ENCODE results near the gene ITGA6.
A peak's percentile ranks its signal among the peaks of the same experiment; 100 is the strongest.

Gene ITGA6

DNA sequence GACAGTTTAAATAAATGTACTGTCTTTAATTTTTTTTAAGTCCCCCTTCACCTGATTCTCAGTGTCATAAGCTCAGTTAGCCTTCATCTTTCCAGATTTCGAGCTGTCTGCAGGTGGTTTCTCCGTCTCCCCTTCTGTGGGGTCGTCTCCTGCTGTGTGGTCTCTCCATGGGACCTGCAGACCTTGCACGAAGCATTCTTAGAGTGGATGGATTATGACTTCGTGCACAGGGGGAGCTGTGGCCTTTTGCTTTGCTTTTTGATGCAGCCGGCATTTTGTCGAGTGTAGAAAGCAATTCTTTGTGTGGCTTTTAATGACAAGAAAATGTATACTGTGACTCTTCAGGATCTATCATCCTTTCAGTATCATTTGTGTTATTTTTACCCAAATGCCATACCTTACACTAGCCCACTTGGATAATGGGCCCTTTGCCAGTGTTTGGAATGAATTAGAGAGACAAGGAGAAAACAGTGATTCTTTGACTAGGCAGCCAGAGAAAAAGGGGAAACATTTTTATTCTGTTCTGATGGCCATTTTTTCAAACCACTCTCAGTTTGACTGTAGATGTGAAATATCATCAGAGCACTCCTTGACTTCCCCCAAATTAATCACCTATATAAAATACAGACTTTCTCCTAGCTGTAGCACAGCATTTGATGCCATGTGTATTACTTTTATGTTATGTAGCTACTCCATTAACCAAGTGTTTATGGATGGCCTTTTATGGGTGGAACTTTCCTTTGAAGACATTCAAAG lies 54.3 kb downstream of the ITGA6 start:
- H2BK15ac ChIP-seq (ENCODE audit: low read length): no peak overlapping the region
- H3K18ac ChIP-seq (ENCODE audit: low read length): no peak overlapping the region
- no peaks in the 10 kb centered on the region for H3K9me3 ChIP-seq (replicated peaks in 1 of 2; ENCODE audit: control insufficient read depth in 2 of 2, insufficient read depth in 1 of 2, low read depth in 1 of 2, low read length in 2 of 2)
- no peak overlapping the region for H2AK5ac ChIP-seq (ENCODE audit: low read depth, low read length)
- no peak overlapping the region for H3K4me3 ChIP-seq (ENCODE audit: low read length in 2 of 2)
- no peak overlapping the region for H2BK120ac ChIP-seq (ENCODE audit: low read depth, low read length)
- no peak overlapping the region for H2BK5ac ChIP-seq (ENCODE audit: low read length)
- H3K4me1 ChIP-seq (ENCODE audit: control insufficient read depth in 2 of 2, insufficient read depth in 1 of 2, low read depth in 1 of 2, low read length in 2 of 2): peaks cover 2 to 30% of the 10 kb centered on the region in 2 donors
- H3K79me1 ChIP-seq (ENCODE audit: low read depth, low read length): no peaks in the 10 kb centered on the region
- no peaks in the 10 kb centered on the region for H3K27me3 ChIP-seq (ENCODE audit: control insufficient read depth in 3 of 3, insufficient read depth in 3 of 3, low read depth in 1 of 3, low read length in 3 of 3)
- WGBS, 2 donors (ENCODE audit: extremely low coverage in 2 of 2, insufficient read length in 2 of 2, insufficient replicate concordance in 1 of 2): no CpG with 5 or more reads among the region's 7 CpGs
- H3K9ac ChIP-seq (ENCODE audit: low read depth, low read length, poor library complexity): no peak overlapping the region
- H3K27ac ChIP-seq (replicated peaks; ENCODE audit: low read length): no peak overlapping the region
- DNase-seq (ENCODE audit: low spot score): no peak
- no peak overlapping the region for H3K23ac ChIP-seq (ENCODE audit: low read depth, low read length, poor library complexity)
- H3K14ac ChIP-seq (ENCODE audit: low read length): no peak overlapping the region
- H2AFZ ChIP-seq (ENCODE audit: low read length): peak overlapping the region; percentile 33
- H3K36me3 ChIP-seq (replicated peaks in 1 of 2; ENCODE audit: control insufficient read depth in 2 of 2, insufficient read depth in 2 of 2, low read length in 2 of 2): peaks cover 0 to 9% of the 10 kb centered on the region in 2 donors
- no peak overlapping the region for H4K8ac ChIP-seq (ENCODE audit: low read depth, low read length)
- no peak overlapping the region for H4K91ac ChIP-seq (ENCODE audit: low read depth, low read length, poor library complexity)
- no peak overlapping the region for H2BK12ac ChIP-seq (ENCODE audit: low read length)
- H3K4ac ChIP-seq (ENCODE audit: low read length): no peak overlapping the region
- no peak overlapping the region for H3K4me2 ChIP-seq (ENCODE audit: insufficient read depth, low read length, poor library complexity, severe bottlenecking)

DNA sequence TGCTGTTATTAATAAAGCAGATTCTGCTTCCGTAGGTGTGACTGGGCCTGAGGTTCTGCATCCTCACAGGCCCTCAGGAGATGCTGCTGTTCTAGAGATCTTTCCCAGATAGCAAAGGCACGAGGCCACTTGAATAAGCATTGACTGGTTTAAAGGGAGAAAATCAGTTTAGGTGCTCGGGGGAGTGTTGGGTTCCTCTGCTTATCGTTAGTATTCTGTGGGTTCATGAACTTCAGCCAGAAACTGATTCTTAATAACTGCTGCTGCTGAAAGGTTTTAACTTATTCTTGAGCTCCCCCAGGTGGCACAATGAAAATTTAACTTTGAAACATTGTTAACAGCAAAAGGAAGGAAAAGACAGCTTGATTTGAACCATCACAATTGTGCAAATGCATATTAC lies 56.9 kb downstream of the ITGA6 start:
- Histone ChIP-seq H3K23ac (ENCODE audit: low read depth, low read length, poor library complexity) (no peak overlapping the region), H3K9ac (ENCODE audit: low read depth, low read length, poor library complexity) (no peak overlapping the region), H3K79me1 (ENCODE audit: low read depth, low read length) (no peaks in the 10 kb centered on the region), H2BK120ac (ENCODE audit: low read depth, low read length) (no peak overlapping the region), H2BK12ac (ENCODE audit: low read length) (no peak overlapping the region), H4K8ac (ENCODE audit: low read depth, low read length) (no peak overlapping the region), H3K9me3 (replicated peaks in 1 of 2; ENCODE audit: control insufficient read depth in 2 of 2, insufficient read depth in 1 of 2, low read depth in 1 of 2, low read length in 2 of 2) (no peaks in the 10 kb centered on the region), H3K18ac (ENCODE audit: low read length) (no peak overlapping the region), H2AFZ (ENCODE audit: low read length) (no peak overlapping the region), H3K4me3 (ENCODE audit: low read length in 2 of 2) (no peak overlapping the region), H3K14ac (ENCODE audit: low read length) (no peak overlapping the region), H2AK5ac (ENCODE audit: low read depth, low read length) (no peak overlapping the region), H2BK5ac (ENCODE audit: low read length) (no peak overlapping the region), H4K91ac (ENCODE audit: low read depth, low read length, poor library complexity) (no peak overlapping the region), H3K4ac (ENCODE audit: low read length) (no peak overlapping the region), H3K36me3 (replicated peaks in 1 of 2; ENCODE audit: control insufficient read depth in 2 of 2, insufficient read depth in 2 of 2, low read length in 2 of 2) (peaks cover 7 to 31% of the 10 kb centered on the region in 2 donors), H3K27ac (replicated peaks; ENCODE audit: low read length) (no peak overlapping the region), H3K27me3 (ENCODE audit: control insufficient read depth in 3 of 3, insufficient read depth in 3 of 3, low read depth in 1 of 3, low read length in 3 of 3) (no peaks in the 10 kb centered on the region), H3K4me1 (ENCODE audit: control insufficient read depth in 2 of 2, insufficient read depth in 1 of 2, low read depth in 1 of 2, low read length in 2 of 2) (peaks cover 2 to 30% of the 10 kb centered on the region in 2 donors), H2BK15ac (ENCODE audit: low read length) (no peak overlapping the region), H3K4me2 (ENCODE audit: insufficient read depth, low read length, poor library complexity, severe bottlenecking) (no peak overlapping the region)
- no peak for DNase-seq (ENCODE audit: low spot score)
- WGBS, 2 donors (ENCODE audit: extremely low coverage in 2 of 2, insufficient read length in 2 of 2, insufficient replicate concordance in 1 of 2): no CpG with 5 or more reads among the region's 4 CpGs

DNA sequence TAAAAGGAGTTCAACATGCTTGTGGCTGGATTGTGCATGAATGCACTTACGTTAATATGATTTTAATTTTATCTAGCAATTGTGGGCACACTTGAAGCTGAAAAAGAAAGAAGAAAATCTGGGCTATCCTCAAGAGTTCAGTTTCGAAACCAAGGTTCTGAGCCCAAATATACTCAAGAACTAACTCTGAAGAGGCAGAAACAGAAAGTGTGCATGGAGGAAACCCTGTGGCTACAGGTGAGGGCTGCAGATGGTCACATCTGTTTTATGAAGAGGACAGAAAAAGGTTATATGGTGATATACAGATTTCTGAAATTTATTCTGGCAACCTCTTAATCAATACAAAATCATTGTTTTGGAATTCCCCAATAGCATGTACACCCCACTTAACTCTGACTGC lies 57.3 kb downstream of the ITGA6 start:
- H3K23ac ChIP-seq (ENCODE audit: low read depth, low read length, poor library complexity): no peak overlapping the region
- H3K4ac ChIP-seq (ENCODE audit: low read length): no peak overlapping the region
- H2BK120ac ChIP-seq (ENCODE audit: low read depth, low read length): no peak overlapping the region
- no peaks in the 10 kb centered on the region for H3K27me3 ChIP-seq (ENCODE audit: control insufficient read depth in 3 of 3, insufficient read depth in 3 of 3, low read depth in 1 of 3, low read length in 3 of 3)
- H2BK15ac ChIP-seq (ENCODE audit: low read length): no peak overlapping the region
- no peak overlapping the region for H3K27ac ChIP-seq (replicated peaks; ENCODE audit: low read length)
- H3K79me1 ChIP-seq (ENCODE audit: low read depth, low read length): no peaks in the 10 kb centered on the region
- no CpG with 5 or more reads among the region's 2 CpGs for WGBS, 2 donors (ENCODE audit: extremely low coverage in 2 of 2, insufficient read length in 2 of 2, insufficient replicate concordance in 1 of 2)
- no peak overlapping the region for H2AK5ac ChIP-seq (ENCODE audit: low read depth, low read length)
- peaks cover 2 to 28% of the 10 kb centered on the region in 2 donors for H3K4me1 ChIP-seq (ENCODE audit: control insufficient read depth in 2 of 2, insufficient read depth in 1 of 2, low read depth in 1 of 2, low read length in 2 of 2)
- peaks cover 7 to 35% of the 10 kb centered on the region in 2 donors for H3K36me3 ChIP-seq (replicated peaks in 1 of 2; ENCODE audit: control insufficient read depth in 2 of 2, insufficient read depth in 2 of 2, low read length in 2 of 2)
- no peak overlapping the region for H4K91ac ChIP-seq (ENCODE audit: low read depth, low read length, poor library complexity)
- no peak overlapping the region for H3K9ac ChIP-seq (ENCODE audit: low read depth, low read length, poor library complexity)
- H3K4me3 ChIP-seq (ENCODE audit: low read length in 2 of 2): no peak overlapping the region
- no peak overlapping the region for H3K4me2 ChIP-seq (ENCODE audit: insufficient read depth, low read length, poor library complexity, severe bottlenecking)
- H2AFZ ChIP-seq (ENCODE audit: low read length): no peak overlapping the region
- no peak overlapping the region for H3K14ac ChIP-seq (ENCODE audit: low read length)
- DNase-seq (ENCODE audit: low spot score): no peak
- no peak overlapping the region for H3K18ac ChIP-seq (ENCODE audit: low read length)
- H4K8ac ChIP-seq (ENCODE audit: low read depth, low read length): no peak overlapping the region
- H2BK12ac ChIP-seq (ENCODE audit: low read length): no peak overlapping the region
- H3K9me3 ChIP-seq (replicated peaks in 1 of 2; ENCODE audit: control insufficient read depth in 2 of 2, insufficient read depth in 1 of 2, low read depth in 1 of 2, low read length in 2 of 2): no peaks in the 10 kb centered on the region
- no peak overlapping the region for H2BK5ac ChIP-seq (ENCODE audit: low read length)

DNA sequence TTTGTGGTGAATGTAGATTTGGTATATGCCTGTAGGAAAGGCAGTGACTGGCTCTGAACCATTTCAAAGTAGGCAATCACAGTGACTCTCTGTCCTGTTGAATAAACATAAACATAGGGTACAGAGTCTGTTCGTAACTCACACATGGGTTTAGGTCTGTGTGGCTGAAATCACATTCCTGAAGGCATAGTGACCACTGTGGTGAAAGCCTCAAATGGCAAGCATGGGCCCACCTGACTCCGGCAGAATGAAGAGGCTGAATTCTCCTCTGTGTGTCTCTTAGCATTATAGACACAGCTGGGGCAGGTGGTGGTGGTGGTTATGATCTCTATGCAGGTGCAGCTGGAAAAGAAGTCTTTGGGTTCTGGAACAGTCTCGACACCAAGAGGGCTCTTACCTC lies 61.2 kb downstream of the ITGA6 start:
- Histone ChIP-seq H2BK5ac (ENCODE audit: low read length) (no peak overlapping the region), H2AK5ac (ENCODE audit: low read depth, low read length) (no peak overlapping the region), H3K27ac (replicated peaks; ENCODE audit: low read length) (no peak overlapping the region), H2BK15ac (ENCODE audit: low read length) (no peak overlapping the region), H3K14ac (ENCODE audit: low read length) (no peak overlapping the region), H3K79me1 (ENCODE audit: low read depth, low read length) (no peaks in the 10 kb centered on the region), H3K4me3 (ENCODE audit: low read length in 2 of 2) (no peak overlapping the region), H2BK120ac (ENCODE audit: low read depth, low read length) (no peak overlapping the region), H3K4ac (ENCODE audit: low read length) (no peak overlapping the region), H3K9me3 (replicated peaks in 1 of 2; ENCODE audit: control insufficient read depth in 2 of 2, insufficient read depth in 1 of 2, low read depth in 1 of 2, low read length in 2 of 2) (no peaks in the 10 kb centered on the region), H4K8ac (ENCODE audit: low read depth, low read length) (no peak overlapping the region), H2BK12ac (ENCODE audit: low read length) (no peak overlapping the region), H3K9ac (ENCODE audit: low read depth, low read length, poor library complexity) (no peak overlapping the region), H3K23ac (ENCODE audit: low read depth, low read length, poor library complexity) (no peak overlapping the region), H4K91ac (ENCODE audit: low read depth, low read length, poor library complexity) (no peak overlapping the region), H3K27me3 (ENCODE audit: control insufficient read depth in 3 of 3, insufficient read depth in 3 of 3, low read depth in 1 of 3, low read length in 3 of 3) (no peaks in the 10 kb centered on the region), H3K36me3 (replicated peaks in 1 of 2; ENCODE audit: control insufficient read depth in 2 of 2, insufficient read depth in 2 of 2, low read length in 2 of 2) (peaks cover 17 to 65% of the 10 kb centered on the region in 2 donors), H3K4me2 (ENCODE audit: insufficient read depth, low read length, poor library complexity, severe bottlenecking) (no peak overlapping the region), H3K18ac (ENCODE audit: low read length) (no peak overlapping the region), H2AFZ (ENCODE audit: low read length) (no peak overlapping the region), H3K4me1 (ENCODE audit: control insufficient read depth in 2 of 2, insufficient read depth in 1 of 2, low read depth in 1 of 2, low read length in 2 of 2) (no peaks in the 10 kb centered on the region)
- DNase-seq (ENCODE audit: low spot score): no peak
- no CpG with 5 or more reads among the region's 3 CpGs for WGBS, 2 donors (ENCODE audit: extremely low coverage in 2 of 2, insufficient read length in 2 of 2, insufficient replicate concordance in 1 of 2)

All from neuronal stem cell (in vitro differentiated cells).